ENCODE results near the gene FRMD8. TPM values are rescaled to one million over a fixed set of nuclear protein-coding genes. Genes with fewer than 3 reads are reported as not detected.

FRMD8 gene
- total RNA-seq, 2 donors from 2014 or later: 36.1 to 106 TPM

GRCh38 chr11:65416341-65416824 is 29.9 kb downstream of the FRMD8 start:
- peaks cover 27% of the 10 kb centered on the region for H3K4me1 ChIP-seq (replicated peaks)
- no peaks in the 10 kb centered on the region for H3K36me3 ChIP-seq
- no peaks in the 10 kb centered on the region for H3K9me3 ChIP-seq
- DNase-seq (ENCODE audit: low spot score): peak; percentile 93
- WGBS: 4% methylated on average over 18 of the region's 18 CpGs
- H3K4me3 ChIP-seq: peak overlapping the region in 1 of 2 donors; percentile 24
- peak overlapping the region; percentile 100 for H3K27ac ChIP-seq
- TF ChIP-seq POLR2A (IDR thresholded peaks at IDR 0.05) (peak; percentile 46), POLR2AphosphoS5 (IDR thresholded peaks at IDR 0.05) (peak; percentile 89), CTCF (IDR thresholded peaks at IDR 0.05) (peak in 3 of 4 experiments; percentile 98 to 100 (median 98))
- H3K27me3 ChIP-seq (replicated peaks; ENCODE audit: insufficient read depth): no peaks in the 10 kb centered on the region
- intact Hi-C loops (cut with DNase I): loop anchor here (1.0 to 10.0 kb wide), 2 partner anchors 52 to 94 kb away; no protein-coding TSS in a partner anchor

GRCh38 chr11:65416841-65417701 is 30.6 kb downstream of the FRMD8 start:
- H3K4me1 ChIP-seq (replicated peaks): peaks cover 27% of the 10 kb centered on the region
- H3K27me3 ChIP-seq (replicated peaks; ENCODE audit: insufficient read depth): no peaks in the 10 kb centered on the region
- H3K27ac ChIP-seq: peak overlapping the region; percentile 100
- intact Hi-C loops (cut with DNase I): loop anchor here (1.0 to 10.0 kb wide), 2 partner anchors 52 to 93 kb away; no protein-coding TSS in a partner anchor
- H3K9me3 ChIP-seq: no peaks in the 10 kb centered on the region
- peak; percentile 36 for DNase-seq (ENCODE audit: low spot score)
- no peaks in the 10 kb centered on the region for H3K36me3 ChIP-seq
- no peak for TF ChIP-seq POLR2A (IDR thresholded peaks at IDR 0.05)
- TF ChIP-seq POLR2AphosphoS5 (IDR thresholded peaks at IDR 0.05): no peak
- TF ChIP-seq CTCF (IDR thresholded peaks at IDR 0.05): no peak
- peak overlapping the region; percentile 1 to 24 for H3K4me3 ChIP-seq
- 37% methylated on average over 14 of the region's 14 CpGs for WGBS

GRCh38 chr11:65417702-65418430 is 31.4 kb downstream of the FRMD8 start:
- no peaks in the 10 kb centered on the region for H3K9me3 ChIP-seq
- TF ChIP-seq POLR2A (IDR thresholded peaks at IDR 0.05): no peak
- TF ChIP-seq POLR2AphosphoS5 (IDR thresholded peaks at IDR 0.05): no peak
- TF ChIP-seq CTCF (IDR thresholded peaks at IDR 0.05): no peak
- intact Hi-C loops (cut with DNase I): loop anchor here (2.0 to 10.0 kb wide), 2 partner anchors 53 to 81 kb away; partner anchors contain the start of gene MALAT1
- H3K27ac ChIP-seq: peak overlapping the region; percentile 100
- peaks cover 27% of the 10 kb centered on the region for H3K4me1 ChIP-seq (replicated peaks)
- no peaks in the 10 kb centered on the region for H3K36me3 ChIP-seq
- no peaks in the 10 kb centered on the region for H3K27me3 ChIP-seq (replicated peaks; ENCODE audit: insufficient read depth)
- WGBS: 18% methylated on average over 19 of the region's 19 CpGs
- DNase-seq (ENCODE audit: low spot score): peak; percentile 59
- H3K4me3 ChIP-seq: peak overlapping the region; percentile 1 to 24

- Histone ChIP-seq H3K27me3 (replicated peaks; ENCODE audit: insufficient read depth) (no peaks in the 10 kb centered on the region), H3K9me3 (no peaks in the 10 kb centered on the region), H3K27ac (peak overlapping the region; percentile 100), H3K4me1 (replicated peaks) (peaks cover 27% of the 10 kb centered on the region), H3K36me3 (no peaks in the 10 kb centered on the region), H3K4me3 (peak overlapping the region in 1 of 2 donors; percentile 24)
- intact Hi-C loops (cut with DNase I): loop anchor here (2.0 to 10.0 kb wide), 2 partner anchors 54 to 80 kb away; partner anchors contain the start of gene MALAT1
- no peak for DNase-seq (ENCODE audit: low spot score)
- 2% methylated on average over 4 of the region's 4 CpGs for WGBS
- TF ChIP-seq POLR2A (IDR thresholded peaks at IDR 0.05): peak; percentile 46
- no peak for TF ChIP-seq POLR2AphosphoS5 (IDR thresholded peaks at IDR 0.05)
Measured at GRCh38 chr11:65418431-65418680, 31.9 kb downstream of the FRMD8 start.
